HEK293 (cell line): ENCODE results near the gene OR4D1.

Experiments
- CTCF ChIA-PET: fragments of 350-600 bp; formaldehyde crosslinking; extraction: SDS; loops from one replicate; lab custom pipeline; 2021; ENCODE audit warnings: antibody characterized with exemption; lab: Yijun Ruan, JAX
- POLR2A ChIA-PET: fragments of 300-600 bp; formaldehyde crosslinking; extraction: SDS; loops from one replicate; lab custom pipeline; 2020; ENCODE audit warnings: antibody characterized with exemption, inconsistent platforms; lab: Yijun Ruan, JAX
- H3K27ac ChIP-seq: fragments of 200-500 bp; sonication (Bioruptor generic); 2 replicates; pipeline ENCODE4 v1.5.1; 2014; ENCODE audit warnings: low read depth, low read length, control low read depth, inconsistent platforms; ENCODE audit errors: extremely low read depth
- H3K36me3 ChIP-seq, 2 experiments: fragments of 200-500 bp in 1 of 2; sonication (Bioruptor generic) in 1 of 2; 1 replicate in 1 of 2; 2 replicates in 1 of 2; pipeline ENCODE4 v1.5.1; 2014 to 2017; ENCODE audit warnings: inconsistent platforms in 2 of 2, low read length in 2 of 2; ENCODE audit not compliant: control insufficient read depth in 2 of 2, insufficient read depth in 1 of 2
- H3K4me1 ChIP-seq: fragments of 200-500 bp; sonication (Bioruptor generic); 2 replicates; pipeline ENCODE4 v1.5.1; 2014; ENCODE audit warnings: mild to moderate bottlenecking, low read length, inconsistent platforms; ENCODE audit not compliant: control insufficient read depth, insufficient read depth
- H3K4me3 ChIP-seq: 2 replicates; pipeline ENCODE4 v1.5.1; 2011; ENCODE audit warnings: low read depth, mild to moderate bottlenecking, control low read depth, low read length, moderate library complexity
- H3K9me3 ChIP-seq: fragments of 200-500 bp; sonication (Bioruptor generic); 2 replicates; pipeline ENCODE4 v1.5.1; 2014; ENCODE audit warnings: low read depth, low read length, inconsistent platforms; ENCODE audit not compliant: control insufficient read depth, insufficient read depth
- EGR2 ChIP-seq: fragments of 450-650 bp; formaldehyde crosslinking; IDR thresholded peaks from 2 replicates; pipeline ENCODE4 v1.5.1; 2016; ENCODE audit warnings: low read depth, missing biosample characterization, missing genetic modification characterization
- GLI2 ChIP-seq: fragments of 450-650 bp; formaldehyde crosslinking; IDR thresholded peaks from 2 replicates; pipeline ENCODE4; 2017; ENCODE audit warnings: missing biosample characterization, missing genetic modification characterization, low read depth, borderline replicate concordance
- MZF1 ChIP-seq: fragments of 450-650 bp; formaldehyde crosslinking; IDR thresholded peaks from 2 replicates; pipeline ENCODE4 v1.5.1; 2017; ENCODE audit warnings: missing biosample characterization, missing genetic modification characterization, borderline replicate concordance
- SCRT1 ChIP-seq: fragments of 450-650 bp; formaldehyde crosslinking; IDR thresholded peaks from 2 replicates; pipeline ENCODE4 v1.5.1; 2016; ENCODE audit warnings: missing biosample characterization, missing genetic modification characterization, borderline replicate concordance
- SETDB1 ChIP-seq: IDR thresholded peaks from one replicate; pipeline ENCODE4 v1.6.1; 2017; ENCODE audit warnings: mild to moderate bottlenecking, low read length, moderate library complexity, mixed read lengths; ENCODE audit not compliant: insufficient read length
- SP2 ChIP-seq: fragments of 450-650 bp; formaldehyde crosslinking; IDR thresholded peaks from 2 replicates; pipeline ENCODE4 v1.5.1; 2016; ENCODE audit warnings: missing biosample characterization, missing genetic modification characterization
- ZFHX2 ChIP-seq: fragments of 450-650 bp; formaldehyde crosslinking; conservative IDR thresholded peaks from 2 replicates; pipeline ENCODE4 v1.5.1; 2016; ENCODE audit warnings: missing biosample characterization, missing genetic modification characterization
- ZNF148 ChIP-seq: fragments of 450-650 bp; formaldehyde crosslinking; IDR thresholded peaks from 2 replicates; pipeline ENCODE4 v1.5.0; 2017; ENCODE audit warnings: missing biosample characterization, missing genetic modification characterization, borderline replicate concordance
- ZNF324 ChIP-seq: fragments of 450-650 bp; formaldehyde crosslinking; IDR thresholded peaks from 2 replicates; pipeline ENCODE4 v1.5.1; 2016; ENCODE audit warnings: missing biosample characterization, missing genetic modification characterization
- ZNF341 ChIP-seq: fragments of 450-650 bp; formaldehyde crosslinking; IDR thresholded peaks from 2 replicates; pipeline ENCODE4; 2016; ENCODE audit warnings: low read depth, missing biosample characterization, missing genetic modification characterization
- ZNF37A ChIP-seq: fragments of 450-650 bp; IDR thresholded peaks from 2 replicates; pipeline ENCODE4 v1.5.1; 2018; ENCODE audit warnings: missing biosample characterization, missing genetic modification characterization
- ZNF394 ChIP-seq: fragments of 450-650 bp; formaldehyde crosslinking; IDR thresholded peaks from 2 replicates; pipeline ENCODE4 v1.5.1; 2016; ENCODE audit warnings: missing biosample characterization, missing genetic modification characterization, mild to moderate bottlenecking, moderate library complexity, borderline replicate concordance
- ZNF449 ChIP-seq: fragments of 450-650 bp; formaldehyde crosslinking; IDR thresholded peaks from 2 replicates; pipeline ENCODE4 v1.5.1; 2017; ENCODE audit warnings: missing biosample characterization, mild to moderate bottlenecking, missing genetic modification characterization, moderate library complexity
- ZNF473 ChIP-seq: fragments of 450-650 bp; formaldehyde crosslinking; IDR thresholded peaks from 2 replicates; pipeline ENCODE4 v1.5.1; 2017; ENCODE audit warnings: missing biosample characterization, missing genetic modification characterization
- ZNF510 ChIP-seq: fragments of 450-650 bp; formaldehyde crosslinking; IDR thresholded peaks from 2 replicates; pipeline ENCODE4 v1.5.1; 2018; ENCODE audit warnings: mild to moderate bottlenecking, missing genetic modification characterization, missing biosample characterization; ENCODE audit not compliant: insufficient replicate concordance
- ZNF558 ChIP-seq: fragments of 450-650 bp; formaldehyde crosslinking; IDR thresholded peaks from 2 replicates; pipeline ENCODE4 v1.5.1; 2016; ENCODE audit warnings: missing biosample characterization, missing genetic modification characterization
- ZNF585B ChIP-seq: fragments of 450-650 bp; formaldehyde crosslinking; IDR thresholded peaks from 2 replicates; pipeline ENCODE4 v1.5.1; 2016; ENCODE audit warnings: missing biosample characterization, missing genetic modification characterization
- ZNF624 ChIP-seq: fragments of 450-650 bp; formaldehyde crosslinking; IDR thresholded peaks from 2 replicates; pipeline ENCODE4 v1.5.1; 2017; ENCODE audit warnings: missing biosample characterization, missing genetic modification characterization
- ZNF639 ChIP-seq: fragments of 450-650 bp; formaldehyde crosslinking; IDR thresholded peaks from 2 replicates; pipeline ENCODE4 v1.5.1; 2016; ENCODE audit warnings: missing biosample characterization, missing genetic modification characterization
- ZNF785 ChIP-seq: fragments of 450-650 bp; formaldehyde crosslinking; IDR thresholded peaks from 2 replicates; pipeline ENCODE4 v1.5.1; 2016; ENCODE audit warnings: missing biosample characterization, missing genetic modification characterization
- ZNF792 ChIP-seq: fragments of 450-650 bp; formaldehyde crosslinking; IDR thresholded peaks from 2 replicates; pipeline ENCODE4 v1.5.1; 2016; ENCODE audit warnings: missing biosample characterization, missing genetic modification characterization
- ZNF843 ChIP-seq: fragments of 450-650 bp; formaldehyde crosslinking; IDR thresholded peaks from 2 replicates; pipeline ENCODE4 v1.5.1; 2016; ENCODE audit warnings: missing biosample characterization, missing genetic modification characterization

OR4D1 gene

GRCh38 chr17:58144801-58145200 lies 3.4 kb upstream of the OR4D1 start:
- Histone ChIP-seq H3K36me3 (no peaks in the 10 kb centered on the region), H3K9me3 (no peaks in the 10 kb centered on the region; the same call in 1 of the 2 replicates), H3K27ac (no peak overlapping the region), H3K4me3 (no peak overlapping the region), H3K4me1 (no peaks in the 10 kb centered on the region)
- ChIA-PET CTCF (no interaction called here), POLR2A (no interaction called here)
- no peak for TF ChIP-seq MZF1 (tag by site-specific recombination)
- peak; percentile 97 for TF ChIP-seq ZNF558 (tag by site-specific recombination)
- no peak for TF ChIP-seq ZNF843 (tag by site-specific recombination)
- no peak for TF ChIP-seq SCRT1 (tag by site-specific recombination)
- peak; percentile 22 for TF ChIP-seq SETDB1
- no peak for TF ChIP-seq SP2 (tag by site-specific recombination)
- TF ChIP-seq ZNF148 (tag by site-specific recombination) = no peak
- no peak for TF ChIP-seq ZNF624 (tag by site-specific recombination)
- TF ChIP-seq ZNF639 (tag by site-specific recombination) = no peak

- Histone ChIP-seq H3K4me1 (no peaks in the 10 kb centered on the region), H3K4me3 (no peak overlapping the region), H3K36me3 (no peaks in the 10 kb centered on the region), H3K9me3 (no peaks in the 10 kb centered on the region; the same call in 1 of the 2 replicates), H3K27ac (no peak overlapping the region)
- TF ChIP-seq ZNF792 (tag by site-specific recombination) = no peak
- no peak for TF ChIP-seq GLI2
- no peak for TF ChIP-seq ZNF473 (tag by site-specific recombination)
- TF ChIP-seq ZNF510 (tag by site-specific recombination) = no peak
- TF ChIP-seq EGR2 = peak; percentile 82
- TF ChIP-seq ZNF341 (tag by site-specific recombination) = no peak
- TF ChIP-seq ZNF324 (tag by site-specific recombination) = no peak
- no peak for TF ChIP-seq ZNF37A (tag by site-specific recombination)
- peak; percentile 64 for TF ChIP-seq ZFHX2 (tag by site-specific recombination)
- CTCF ChIA-PET = interaction anchor here (0.5 to 2.5 kb wide), 2 partner anchors 12 to 314 kb away, joined by 3 to 12 read pairs; no protein-coding TSS in a partner anchor
- POLR2A ChIA-PET = no interaction called here
Observed at GRCh38 chr17:58148609-58149008, 425 bp downstream of the OR4D1 start.

- no peaks in the 10 kb centered on the region for H3K9me3 ChIP-seq
- no peak for TF ChIP-seq ZNF585B
- no peak for TF ChIP-seq ZFHX2 (tag by site-specific recombination)
- TF ChIP-seq ZNF785 = no peak
- no peak for TF ChIP-seq ZNF449
- TF ChIP-seq ZNF624 (tag by site-specific recombination) = no peak
- no peak for TF ChIP-seq ZNF394 (tag by site-specific recombination)
Observed at GRCh38 chr17:58150394-58150793, 2.2 kb downstream of the OR4D1 start.

More at GRCh38 chr17:58150394-58150793, 2.2 kb downstream of the OR4D1 start:
- Histone ChIP-seq H3K4me1 (no peaks in the 10 kb centered on the region; the same call in 1 of the 2 replicates), H3K27ac (no peak overlapping the region), H3K36me3 (no peaks in the 10 kb centered on the region), H3K4me3 (no peak overlapping the region)
- POLR2A ChIA-PET = no interaction called here
- CTCF ChIA-PET = interaction anchor here (2.5 kb wide), 1 partner anchor 14 kb away, joined by 12 read pairs; no protein-coding TSS in a partner anchor
